ENCODE results near the gene NCSTN. TPM values are rescaled to one million over a fixed set of nuclear protein-coding genes. Genes with fewer than 3 reads are reported as not detected.

Gene NCSTN
- polyA plus RNA-seq, 3 donors = 125 to 238 (median 145) TPM

DNA sequence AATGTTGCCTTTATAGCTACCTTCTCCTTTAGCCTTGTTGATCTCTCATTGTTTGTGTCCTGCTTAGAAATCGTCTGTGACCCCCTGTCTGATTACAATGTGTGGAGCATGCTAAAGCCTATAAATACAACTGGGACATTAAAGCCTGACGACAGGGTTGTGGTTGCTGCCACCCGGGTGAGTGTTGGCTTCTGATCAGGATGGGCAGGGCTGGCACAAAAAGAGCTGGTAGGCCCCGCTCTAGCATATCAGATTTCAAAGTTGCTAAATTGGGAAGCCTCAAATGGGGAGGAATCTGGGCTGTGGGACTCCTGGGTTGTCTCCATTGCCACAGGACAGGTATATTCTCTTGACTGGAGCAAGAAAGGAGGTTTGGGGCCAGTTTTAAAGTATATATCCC, 8.4 kb downstream of the NCSTN start:
- no peak for DNase-seq
- Mint-ChIP-seq H3K27me3 (ENCODE audit: low read depth in 3 of 3) (no peaks in the 10 kb centered on the region), H3K27ac (peak overlapping the region in 2 of 7 donors; percentile 58 to 67), H3K36me3 (peaks cover 82 to 92% of the 10 kb centered on the region in 2 donors), H3K4me1 (peaks cover 12% of the 10 kb centered on the region), H3K4me3 (no peak overlapping the region), H3K9me3 (no peaks in the 10 kb centered on the region)
- Histone ChIP-seq H4K20me1 (ENCODE audit: insufficient read depth, low read length) (peaks cover 25% of the 10 kb centered on the region), H3K27ac (ENCODE audit: low read depth in 1 of 2, low read length in 2 of 2) (no peak overlapping the region), H3K27me3 (ENCODE audit: control insufficient read depth in 2 of 2, insufficient read depth in 2 of 2, low read length in 2 of 2) (no peaks in the 10 kb centered on the region), H3K9ac (ENCODE audit: insufficient read depth, low read length, poor library complexity, severe bottlenecking) (no peak overlapping the region), H3K4me1 (ENCODE audit: control insufficient read depth in 1 of 2, insufficient read depth in 2 of 2, low read length in 2 of 2) (peaks cover 14% of the 10 kb centered on the region in 2 donors), H3K79me2 (ENCODE audit: insufficient read depth, low read length) (peaks cover 32% of the 10 kb centered on the region), H2AFZ (ENCODE audit: insufficient read depth, low read depth, low read length, poor library complexity, severe bottlenecking) (no peak overlapping the region), H3K4me3 (replicated peaks in 1 of 3; ENCODE audit: low read depth in 2 of 3, low read length in 3 of 3) (no peak overlapping the region), H3K36me3 (replicated peaks in 1 of 2; ENCODE audit: control insufficient read depth in 1 of 2, insufficient read depth in 2 of 2, low read length in 2 of 2) (peaks cover 89 to 91% of the 10 kb centered on the region in 2 donors), H3K4me2 (replicated peaks; ENCODE audit: extremely low read depth, low read length, poor library complexity, severe bottlenecking) (no peak overlapping the region), H3K9me3 (replicated peaks in 1 of 2; ENCODE audit: control insufficient read depth in 1 of 2, insufficient read depth in 1 of 2, low read length in 2 of 2) (no peaks in the 10 kb centered on the region)
- intact Hi-C loops (cut with micrococcal nuclease) = no loop called here
- TF ChIP-seq, protein P1, sequence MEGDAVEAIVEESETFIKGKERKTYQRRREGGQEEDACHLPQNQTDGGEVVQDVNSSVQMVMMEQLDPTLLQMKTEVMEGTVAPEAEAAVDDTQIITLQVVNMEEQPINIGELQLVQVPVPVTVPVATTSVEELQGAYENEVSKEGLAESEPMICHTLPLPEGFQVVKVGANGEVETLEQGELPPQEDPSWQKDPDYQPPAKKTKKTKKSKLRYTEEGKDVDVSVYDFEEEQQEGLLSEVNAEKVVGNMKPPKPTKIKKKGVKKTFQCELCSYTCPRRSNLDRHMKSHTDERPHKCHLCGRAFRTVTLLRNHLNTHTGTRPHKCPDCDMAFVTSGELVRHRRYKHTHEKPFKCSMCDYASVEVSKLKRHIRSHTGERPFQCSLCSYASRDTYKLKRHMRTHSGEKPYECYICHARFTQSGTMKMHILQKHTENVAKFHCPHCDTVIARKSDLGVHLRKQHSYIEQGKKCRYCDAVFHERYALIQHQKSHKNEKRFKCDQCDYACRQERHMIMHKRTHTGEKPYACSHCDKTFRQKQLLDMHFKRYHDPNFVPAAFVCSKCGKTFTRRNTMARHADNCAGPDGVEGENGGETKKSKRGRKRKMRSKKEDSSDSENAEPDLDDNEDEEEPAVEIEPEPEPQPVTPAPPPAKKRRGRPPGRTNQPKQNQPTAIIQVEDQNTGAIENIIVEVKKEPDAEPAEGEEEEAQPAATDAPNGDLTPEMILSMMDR (IDR thresholded peaks at IDR 0.05) = no peak
- WGBS (ENCODE audit: insufficient coverage) = 97% methylated on average over 4 of the region's 4 CpGs

DNA sequence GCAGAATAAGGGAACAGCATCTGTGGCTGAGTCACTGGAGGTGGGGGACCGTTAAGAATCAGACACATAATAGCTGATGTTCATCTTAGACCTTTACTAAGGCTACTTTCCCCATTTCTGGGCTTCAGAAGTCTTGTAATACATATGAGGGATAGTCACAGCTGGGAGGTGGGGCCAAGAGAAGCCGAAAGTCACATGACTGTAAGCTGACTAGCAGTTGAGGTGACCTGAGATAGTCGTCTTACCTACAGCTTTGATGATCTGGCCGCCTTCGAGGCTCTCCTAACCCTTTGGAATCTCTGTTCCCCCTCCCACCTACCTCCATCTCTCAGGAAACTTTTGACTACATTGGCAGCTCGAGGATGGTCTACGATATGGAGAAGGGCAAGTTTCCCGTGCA, 9.4 kb downstream of the NCSTN start:
- no CpG with 5 or more reads among the region's 8 CpGs for WGBS (ENCODE audit: insufficient coverage)
- Histone ChIP-seq H3K4me1 (ENCODE audit: control insufficient read depth in 1 of 2, insufficient read depth in 2 of 2, low read length in 2 of 2) (peaks cover 4 to 5% of the 10 kb centered on the region in 2 donors), H2AFZ (ENCODE audit: insufficient read depth, low read depth, low read length, poor library complexity, severe bottlenecking) (no peak overlapping the region), H3K9me3 (replicated peaks in 1 of 2; ENCODE audit: control insufficient read depth in 1 of 2, insufficient read depth in 1 of 2, low read length in 2 of 2) (no peaks in the 10 kb centered on the region), H3K4me3 (replicated peaks in 1 of 3; ENCODE audit: low read depth in 2 of 3, low read length in 3 of 3) (no peak overlapping the region), H3K27me3 (ENCODE audit: control insufficient read depth in 2 of 2, insufficient read depth in 2 of 2, low read length in 2 of 2) (no peaks in the 10 kb centered on the region), H3K9ac (ENCODE audit: insufficient read depth, low read length, poor library complexity, severe bottlenecking) (no peak overlapping the region), H3K79me2 (ENCODE audit: insufficient read depth, low read length) (peaks cover 27% of the 10 kb centered on the region), H3K36me3 (replicated peaks in 1 of 2; ENCODE audit: control insufficient read depth in 1 of 2, insufficient read depth in 2 of 2, low read length in 2 of 2) (peaks cover 98 to 100% of the 10 kb centered on the region in 2 donors), H3K4me2 (replicated peaks; ENCODE audit: extremely low read depth, low read length, poor library complexity, severe bottlenecking) (no peak overlapping the region), H3K27ac (ENCODE audit: low read depth in 1 of 2, low read length in 2 of 2) (no peak overlapping the region), H4K20me1 (ENCODE audit: insufficient read depth, low read length) (peaks cover 31% of the 10 kb centered on the region)
- Mint-ChIP-seq H3K27ac (peak overlapping the region in 1 of 7 donors; percentile 39), H3K9me3 (no peaks in the 10 kb centered on the region), H3K36me3 (peaks cover 90 to 100% of the 10 kb centered on the region in 2 donors), H3K4me1 (peaks cover 3% of the 10 kb centered on the region), H3K27me3 (ENCODE audit: low read depth in 3 of 3) (no peaks in the 10 kb centered on the region), H3K4me3 (no peak overlapping the region)
- no peak for DNase-seq
- intact Hi-C loops (cut with micrococcal nuclease) = no loop called here
- TF ChIP-seq, protein P1 (IDR thresholded peaks at IDR 0.05) = no peak

Measured in CD14-positive monocyte (primary cell).